ENCODE results near the gene FSTL5.

Gene FSTL5

DNA sequence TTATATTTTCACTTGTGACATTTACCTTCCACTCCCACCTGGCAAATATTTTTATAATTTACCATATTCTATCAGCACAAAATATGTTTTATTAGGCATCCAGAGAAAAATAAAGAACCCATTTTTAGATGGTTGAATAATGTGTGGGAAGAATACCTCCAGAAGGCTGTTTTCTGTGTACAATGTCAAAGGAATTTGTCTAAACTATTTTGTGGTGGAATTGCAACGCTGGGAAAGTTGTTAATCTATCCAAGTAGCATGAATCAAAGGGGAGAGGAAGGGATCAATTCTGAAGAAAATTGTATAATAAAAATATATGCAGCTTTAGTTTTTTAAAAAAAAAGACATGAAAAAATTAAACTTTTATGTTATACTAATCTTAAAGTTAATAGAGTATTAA, 706.5 kb downstream of the FSTL5 start:
- H3K9me3 ChIP-seq (ENCODE audit: control insufficient read depth, low read length): no peaks in the 10 kb centered on the region
- no peaks in the 10 kb centered on the region for H3K27me3 ChIP-seq (replicated peaks; ENCODE audit: control insufficient read depth, insufficient read depth, low read length, poor library complexity, severe bottlenecking)
- no peak for DNase-seq
- H3K4me1 ChIP-seq (ENCODE audit: control insufficient read depth, insufficient read depth, low read length, poor library complexity, severe bottlenecking): no peaks in the 10 kb centered on the region
- H3K27ac ChIP-seq (ENCODE audit: insufficient read depth, low read length, poor library complexity, severe bottlenecking): no peak overlapping the region
- H3K4me3 ChIP-seq (ENCODE audit: insufficient read depth, low read depth, low read length, poor library complexity, severe bottlenecking): no peak overlapping the region
- no peaks in the 10 kb centered on the region for H3K36me3 ChIP-seq (ENCODE audit: control insufficient read depth, insufficient read depth, low read length)

DNA sequence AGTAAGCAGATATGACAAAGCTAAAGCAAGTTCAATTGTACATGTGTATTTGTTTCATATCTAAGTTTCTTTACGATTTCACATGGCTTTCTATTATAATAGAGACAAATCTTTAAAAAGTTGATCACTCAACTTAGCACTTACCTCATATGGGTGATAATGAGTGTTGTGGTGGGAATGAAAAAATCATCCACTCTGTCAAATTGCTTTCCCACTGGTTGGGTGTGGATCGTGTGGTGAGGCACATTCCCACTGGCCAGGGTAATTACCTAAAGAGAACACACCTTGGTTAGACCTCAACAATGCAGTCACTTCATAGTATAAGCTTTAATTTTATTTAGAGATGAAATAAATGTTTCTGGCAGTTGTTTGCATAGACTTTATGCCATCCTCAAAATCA, 708.9 kb downstream of the FSTL5 start:
- Histone ChIP-seq H3K36me3 (ENCODE audit: control insufficient read depth, insufficient read depth, low read length) (no peaks in the 10 kb centered on the region), H3K9me3 (ENCODE audit: control insufficient read depth, low read length) (no peaks in the 10 kb centered on the region), H3K4me3 (ENCODE audit: insufficient read depth, low read depth, low read length, poor library complexity, severe bottlenecking) (no peak overlapping the region), H3K27ac (ENCODE audit: insufficient read depth, low read length, poor library complexity, severe bottlenecking) (no peak overlapping the region), H3K27me3 (replicated peaks; ENCODE audit: control insufficient read depth, insufficient read depth, low read length, poor library complexity, severe bottlenecking) (no peaks in the 10 kb centered on the region), H3K4me1 (ENCODE audit: control insufficient read depth, insufficient read depth, low read length, poor library complexity, severe bottlenecking) (no peaks in the 10 kb centered on the region)
- DNase-seq: no peak

DNA sequence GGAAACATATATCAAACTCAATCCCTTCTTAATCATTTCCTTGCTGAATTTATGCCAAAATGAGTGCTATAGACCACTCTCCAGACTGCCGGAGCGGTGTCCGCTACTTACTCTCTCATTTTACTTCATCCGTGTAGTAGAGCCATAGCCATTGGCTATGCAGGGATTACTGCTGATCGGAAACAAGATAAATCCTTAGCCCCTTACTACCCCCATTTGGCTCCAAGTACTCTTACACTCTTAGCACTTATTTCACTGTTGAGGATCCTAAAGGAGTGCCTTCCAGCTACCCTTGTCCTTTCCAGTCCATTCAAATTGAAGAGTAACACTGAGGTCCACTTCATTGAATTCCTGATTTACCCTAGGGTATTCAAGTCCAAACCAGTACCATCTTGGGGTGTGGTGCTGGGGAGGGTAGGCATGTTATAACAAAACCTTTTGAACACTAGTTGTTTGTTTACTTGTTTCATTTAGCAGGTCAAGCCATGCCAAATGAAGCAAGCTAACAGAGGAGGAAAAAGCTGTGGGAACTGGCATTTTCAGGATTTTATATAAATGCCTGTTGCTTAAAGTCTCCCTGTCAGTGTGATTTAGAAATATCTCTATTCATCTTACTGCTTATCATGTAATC, 715.1 kb downstream of the FSTL5 start:
- no peaks in the 10 kb centered on the region for H3K4me1 ChIP-seq (ENCODE audit: control insufficient read depth, insufficient read depth, low read length, poor library complexity, severe bottlenecking)
- no peak overlapping the region for H3K27ac ChIP-seq (ENCODE audit: insufficient read depth, low read length, poor library complexity, severe bottlenecking)
- H3K36me3 ChIP-seq (ENCODE audit: control insufficient read depth, insufficient read depth, low read length): no peaks in the 10 kb centered on the region
- no peak overlapping the region for H3K4me3 ChIP-seq (ENCODE audit: insufficient read depth, low read depth, low read length, poor library complexity, severe bottlenecking)
- H3K27me3 ChIP-seq (replicated peaks; ENCODE audit: control insufficient read depth, insufficient read depth, low read length, poor library complexity, severe bottlenecking): no peaks in the 10 kb centered on the region
- DNase-seq: no peak
- H3K9me3 ChIP-seq (ENCODE audit: control insufficient read depth, low read length): no peaks in the 10 kb centered on the region

DNA sequence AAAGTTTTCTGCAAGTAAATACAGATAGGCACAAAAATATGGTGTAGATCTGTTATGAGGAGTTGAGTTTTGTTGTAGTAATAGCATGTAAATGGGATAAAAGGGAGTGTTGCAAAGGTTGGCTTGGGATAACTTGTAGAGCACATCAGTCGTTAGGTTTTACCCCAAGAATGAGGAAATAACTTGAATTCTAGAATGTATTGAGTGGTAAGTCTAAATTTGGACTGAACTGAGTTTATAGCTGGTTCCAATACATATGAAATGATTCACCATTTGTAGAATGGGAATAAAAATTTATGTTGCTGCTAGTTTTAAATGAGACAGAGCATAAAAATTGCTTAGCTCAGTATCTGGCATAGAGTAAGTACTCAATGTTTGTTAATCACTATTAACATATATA, 719.2 kb downstream of the FSTL5 start:
- H3K27me3 ChIP-seq (replicated peaks; ENCODE audit: control insufficient read depth, insufficient read depth, low read length, poor library complexity, severe bottlenecking): no peaks in the 10 kb centered on the region
- no peaks in the 10 kb centered on the region for H3K4me1 ChIP-seq (ENCODE audit: control insufficient read depth, insufficient read depth, low read length, poor library complexity, severe bottlenecking)
- no peaks in the 10 kb centered on the region for H3K9me3 ChIP-seq (ENCODE audit: control insufficient read depth, low read length)
- DNase-seq: no peak
- no peak overlapping the region for H3K4me3 ChIP-seq (ENCODE audit: insufficient read depth, low read depth, low read length, poor library complexity, severe bottlenecking)
- no peak overlapping the region for H3K27ac ChIP-seq (ENCODE audit: insufficient read depth, low read length, poor library complexity, severe bottlenecking)
- H3K36me3 ChIP-seq (ENCODE audit: control insufficient read depth, insufficient read depth, low read length): no peaks in the 10 kb centered on the region

DNA sequence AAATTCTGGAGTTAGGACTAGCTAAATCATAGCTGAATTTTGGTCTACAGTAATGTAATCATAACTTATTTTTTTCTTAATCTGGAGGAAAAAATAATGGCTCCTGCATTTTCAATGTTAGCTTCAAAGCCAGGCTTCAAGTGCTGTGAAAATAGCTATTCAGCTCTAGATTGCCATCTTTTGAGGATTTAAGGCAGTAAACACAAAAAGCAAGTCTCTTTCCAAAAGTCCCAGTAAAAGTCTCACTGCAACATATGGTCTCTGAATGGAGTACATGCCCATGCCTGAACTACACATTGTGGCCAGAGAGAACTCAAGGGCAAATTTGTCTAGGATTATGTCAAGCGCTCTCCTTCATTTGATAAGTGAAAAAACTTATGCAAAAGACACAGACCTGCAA, 720.9 kb downstream of the FSTL5 start:
- no peaks in the 10 kb centered on the region for H3K36me3 ChIP-seq (ENCODE audit: control insufficient read depth, insufficient read depth, low read length)
- H3K9me3 ChIP-seq (ENCODE audit: control insufficient read depth, low read length): no peaks in the 10 kb centered on the region

DNA sequence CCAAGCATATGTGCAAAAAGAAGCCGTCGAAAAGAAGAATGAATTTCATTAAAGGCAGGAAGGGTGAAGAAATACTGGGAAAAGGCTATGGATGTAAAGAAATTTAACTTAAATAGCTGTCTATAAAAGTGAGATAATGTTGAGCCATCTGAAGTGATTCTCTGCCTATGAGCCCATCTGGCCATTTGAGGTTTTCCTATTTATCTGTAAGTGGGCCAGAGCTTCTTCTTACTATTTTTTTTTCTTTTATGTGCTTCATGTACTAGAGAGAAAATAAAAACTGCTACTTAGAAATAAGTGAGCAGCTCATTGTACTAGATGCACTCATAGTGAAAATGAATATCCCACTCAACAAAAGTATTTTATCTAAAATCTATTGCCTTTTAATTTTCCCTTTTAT, 725.7 kb downstream of the FSTL5 start:
- DNase-seq: no peak
- Histone ChIP-seq H3K9me3 (ENCODE audit: control insufficient read depth, low read length) (no peaks in the 10 kb centered on the region), H3K27ac (ENCODE audit: insufficient read depth, low read length, poor library complexity, severe bottlenecking) (no peak overlapping the region), H3K36me3 (ENCODE audit: control insufficient read depth, insufficient read depth, low read length) (no peaks in the 10 kb centered on the region), H3K4me3 (ENCODE audit: insufficient read depth, low read depth, low read length, poor library complexity, severe bottlenecking) (no peak overlapping the region), H3K27me3 (replicated peaks; ENCODE audit: control insufficient read depth, insufficient read depth, low read length, poor library complexity, severe bottlenecking) (no peaks in the 10 kb centered on the region), H3K4me1 (ENCODE audit: control insufficient read depth, insufficient read depth, low read length, poor library complexity, severe bottlenecking) (no peaks in the 10 kb centered on the region)

More for the DNA sequence above, 720.9 kb downstream of the FSTL5 start:
- H3K27ac ChIP-seq (ENCODE audit: insufficient read depth, low read length, poor library complexity, severe bottlenecking): no peak overlapping the region
- H3K4me3 ChIP-seq (ENCODE audit: insufficient read depth, low read depth, low read length, poor library complexity, severe bottlenecking): no peak overlapping the region
- H3K4me1 ChIP-seq (ENCODE audit: control insufficient read depth, insufficient read depth, low read length, poor library complexity, severe bottlenecking): no peaks in the 10 kb centered on the region
- H3K27me3 ChIP-seq (replicated peaks; ENCODE audit: control insufficient read depth, insufficient read depth, low read length, poor library complexity, severe bottlenecking): no peaks in the 10 kb centered on the region
- no peak for DNase-seq

DNA sequence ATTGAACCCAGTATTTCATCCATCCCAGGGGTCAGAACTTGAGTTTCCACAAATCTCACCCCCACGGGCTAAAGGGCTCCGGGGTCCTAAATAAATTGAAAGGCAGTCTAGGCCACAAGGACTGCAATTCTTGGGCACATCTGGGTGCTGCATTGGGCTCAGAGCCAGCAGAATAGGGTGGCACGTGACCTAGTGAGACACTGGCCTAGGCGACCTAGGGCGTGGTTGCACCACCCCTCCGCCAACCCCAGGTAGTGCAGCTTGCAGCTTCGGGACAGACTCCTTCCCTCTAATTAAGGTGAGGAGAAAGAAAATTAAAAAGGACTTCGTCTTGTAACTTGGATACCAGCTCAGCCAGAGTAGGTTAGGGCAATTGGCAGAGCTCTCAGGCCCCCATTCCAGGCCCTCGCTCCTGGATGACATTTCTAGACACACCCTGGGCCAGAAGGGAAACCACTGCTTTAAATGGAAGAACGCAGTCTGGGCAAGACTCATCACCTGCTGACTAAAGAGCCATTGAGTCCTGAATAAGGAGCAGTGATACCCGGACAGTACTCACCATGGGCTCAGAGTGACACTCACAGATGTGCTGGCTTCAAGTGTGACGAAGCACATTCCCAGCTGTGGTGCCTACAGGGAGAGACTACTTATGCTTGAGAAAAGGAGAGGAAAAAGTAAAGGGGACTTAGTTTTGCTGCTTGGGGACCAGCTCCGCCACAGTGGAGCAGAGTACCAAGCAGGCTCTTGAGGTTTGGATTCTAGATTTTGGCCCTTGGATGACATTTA, 735.4 kb downstream of the FSTL5 start:
- no peaks in the 10 kb centered on the region for H3K9me3 ChIP-seq (ENCODE audit: control insufficient read depth, low read length)
- H3K4me1 ChIP-seq (ENCODE audit: control insufficient read depth, insufficient read depth, low read length, poor library complexity, severe bottlenecking): no peaks in the 10 kb centered on the region
- no peaks in the 10 kb centered on the region for H3K27me3 ChIP-seq (replicated peaks; ENCODE audit: control insufficient read depth, insufficient read depth, low read length, poor library complexity, severe bottlenecking)
- no peaks in the 10 kb centered on the region for H3K36me3 ChIP-seq (ENCODE audit: control insufficient read depth, insufficient read depth, low read length)
- no peak for DNase-seq
- H3K27ac ChIP-seq (ENCODE audit: insufficient read depth, low read length, poor library complexity, severe bottlenecking): no peak overlapping the region
- H3K4me3 ChIP-seq (ENCODE audit: insufficient read depth, low read depth, low read length, poor library complexity, severe bottlenecking): no peak overlapping the region

DNA sequence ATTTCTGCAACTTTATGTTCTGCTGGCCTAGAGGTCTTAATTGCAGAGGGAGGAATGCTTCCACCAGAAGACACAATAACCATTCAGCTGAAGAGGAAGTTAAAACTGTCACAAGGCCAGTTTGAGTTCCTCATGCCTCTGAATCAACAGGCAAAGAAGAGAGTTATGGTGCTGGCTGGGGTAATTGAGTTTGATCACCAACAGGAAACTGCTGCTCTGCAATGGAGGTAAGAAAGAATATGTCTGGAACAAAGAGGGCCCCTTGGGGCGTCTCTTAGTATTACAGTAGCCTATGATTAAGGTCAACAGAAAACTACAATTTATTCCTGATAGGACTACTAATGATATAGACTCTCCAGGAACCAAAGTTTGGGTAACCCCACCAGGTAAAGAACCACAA, 744.0 kb downstream of the FSTL5 start:
- Histone ChIP-seq H3K36me3 (ENCODE audit: control insufficient read depth, insufficient read depth, low read length) (no peaks in the 10 kb centered on the region), H3K4me1 (ENCODE audit: control insufficient read depth, insufficient read depth, low read length, poor library complexity, severe bottlenecking) (no peaks in the 10 kb centered on the region), H3K27ac (ENCODE audit: insufficient read depth, low read length, poor library complexity, severe bottlenecking) (no peak overlapping the region), H3K27me3 (replicated peaks; ENCODE audit: control insufficient read depth, insufficient read depth, low read length, poor library complexity, severe bottlenecking) (no peaks in the 10 kb centered on the region), H3K4me3 (ENCODE audit: insufficient read depth, low read depth, low read length, poor library complexity, severe bottlenecking) (no peak overlapping the region), H3K9me3 (ENCODE audit: control insufficient read depth, low read length) (no peaks in the 10 kb centered on the region)
- no peak for DNase-seq

DNA sequence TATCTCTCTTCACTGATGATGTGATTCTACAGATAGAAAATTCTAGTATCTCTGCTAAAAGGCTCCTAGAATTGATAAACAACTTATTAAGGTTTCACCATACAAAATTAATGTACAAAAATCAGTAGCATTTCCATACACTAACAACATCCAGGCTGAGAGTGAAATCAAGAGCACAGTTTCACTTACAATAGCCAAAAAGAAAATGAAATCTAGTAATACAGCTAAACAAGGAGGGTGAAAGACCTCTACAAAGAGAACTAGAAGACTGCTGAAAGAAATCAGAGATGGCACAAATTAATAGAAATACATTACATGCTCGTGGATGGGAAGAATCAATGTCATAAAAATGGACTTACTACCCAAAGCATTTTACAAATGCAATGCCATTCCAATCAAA, 751.9 kb downstream of the FSTL5 start:
- H3K9me3 ChIP-seq (ENCODE audit: control insufficient read depth, low read length): no peaks in the 10 kb centered on the region
- no peaks in the 10 kb centered on the region for H3K4me1 ChIP-seq (ENCODE audit: control insufficient read depth, insufficient read depth, low read length, poor library complexity, severe bottlenecking)
- H3K4me3 ChIP-seq (ENCODE audit: insufficient read depth, low read depth, low read length, poor library complexity, severe bottlenecking): no peak overlapping the region
- no peaks in the 10 kb centered on the region for H3K27me3 ChIP-seq (replicated peaks; ENCODE audit: control insufficient read depth, insufficient read depth, low read length, poor library complexity, severe bottlenecking)
- no peaks in the 10 kb centered on the region for H3K36me3 ChIP-seq (ENCODE audit: control insufficient read depth, insufficient read depth, low read length)
- no peak overlapping the region for H3K27ac ChIP-seq (ENCODE audit: insufficient read depth, low read length, poor library complexity, severe bottlenecking)
- DNase-seq: no peak

DNA sequence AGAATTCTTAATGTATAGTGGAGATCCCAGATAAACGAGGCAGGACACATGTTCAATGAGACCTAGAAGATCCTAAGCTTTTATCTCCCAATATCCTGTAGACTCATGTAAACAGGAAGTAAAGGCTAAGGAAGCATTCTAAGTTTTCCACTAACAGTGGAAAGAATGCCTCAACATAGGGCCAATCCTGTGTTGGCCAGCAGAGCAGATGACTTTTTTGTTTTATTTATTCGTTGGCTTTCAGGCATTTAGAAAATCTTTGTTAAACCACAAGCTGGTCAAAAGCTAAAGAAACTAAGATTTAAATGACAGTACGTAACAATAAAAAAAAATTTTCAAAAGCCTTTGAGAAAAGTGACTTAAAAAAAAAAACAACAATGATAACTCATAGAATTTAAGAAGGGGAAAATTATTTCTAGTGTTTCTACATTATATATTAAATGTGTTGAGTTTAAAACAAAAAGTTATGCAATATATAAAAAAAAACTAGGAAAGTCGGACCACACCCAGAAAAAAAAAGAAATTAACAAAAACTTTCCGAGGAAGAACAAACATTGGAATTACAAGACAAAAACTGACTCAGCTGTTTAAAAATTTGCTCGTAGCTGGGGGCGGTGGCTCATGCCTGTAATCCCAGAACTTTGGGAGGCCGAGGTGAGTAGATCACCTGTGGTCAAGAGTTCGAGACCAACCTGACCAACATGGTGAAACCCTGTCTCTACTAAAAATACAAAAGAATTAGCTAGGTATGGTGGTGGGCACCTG, 759.3 kb downstream of the FSTL5 start:
- DNase-seq: no peak
- Histone ChIP-seq H3K4me3 (ENCODE audit: insufficient read depth, low read depth, low read length, poor library complexity, severe bottlenecking) (no peak overlapping the region), H3K27ac (ENCODE audit: insufficient read depth, low read length, poor library complexity, severe bottlenecking) (no peak overlapping the region), H3K36me3 (ENCODE audit: control insufficient read depth, insufficient read depth, low read length) (no peaks in the 10 kb centered on the region), H3K27me3 (replicated peaks; ENCODE audit: control insufficient read depth, insufficient read depth, low read length, poor library complexity, severe bottlenecking) (no peaks in the 10 kb centered on the region), H3K4me1 (ENCODE audit: control insufficient read depth, insufficient read depth, low read length, poor library complexity, severe bottlenecking) (no peaks in the 10 kb centered on the region), H3K9me3 (ENCODE audit: control insufficient read depth, low read length) (no peaks in the 10 kb centered on the region)
